ENCODE data around the gene RTCA.

GRCh38 chr1:100217834-100218233 lies 48.2 kb upstream of the RTCA start:
- TF ChIP-seq CTCF (IDR thresholded peaks at IDR 0.05; ENCODE audit: low read length) (no peak), EZH2 (IDR thresholded peaks at IDR 0.05; ENCODE audit: borderline replicate concordance, low read length) (no peak)
